Heart right ventricle (tissue), 16 donors: ENCODE data around the gene CTNS. TPM values are rescaled to one million over a fixed set of nuclear protein-coding genes. Genes with fewer than 3 reads are reported as not detected.
A peak's percentile ranks its signal among the peaks of the same experiment; 100 is the strongest.

Experiments used
- ATAC-seq, 8 donors: fragments of 200-7000 bp; cut with Tn5 transposase; one replicate each; pipeline ENCODE4 v1.9.1; 2020; ENCODE audit warnings: mild to moderate bottlenecking in 8 of 8, moderate library complexity in 8 of 8, moderate number of reproducible peaks in 1 of 8
- DNase-seq, 2 donors: peaks; one replicate each; pipeline ENCODE4 v3.0.0-alpha.2; 2020
- H3K27ac ChIP-seq, 10 donors: fragments of 200-600 bp; sonication (generic) in 2 of 10; one replicate each; pipeline versions ENCODE4 v1.5.0 to v1.8.0; 2020 to 2022; ENCODE audit warnings: mild to moderate bottlenecking in 3 of 10
- H3K27me3 ChIP-seq, 7 donors: fragments of 200-600 bp; one replicate each; pipeline ENCODE4 v1.8.0; 2021 to 2022; ENCODE audit warnings: mild to moderate bottlenecking in 2 of 7
- H3K36me3 ChIP-seq, 9 donors: fragments of 200-600 bp; sonication (generic) in 1 of 9; one replicate each; pipeline versions ENCODE4 v1.5.0 to v1.8.0; 2020 to 2022; ENCODE audit warnings: mild to moderate bottlenecking in 2 of 9
- H3K4me1 ChIP-seq, 9 donors: fragments of 200-600 bp; sonication (generic) in 1 of 9; one replicate each; pipeline versions ENCODE4 v1.5.0 to v1.8.0; 2020 to 2022; ENCODE audit warnings: mild to moderate bottlenecking in 4 of 9
- H3K4me3 ChIP-seq, 10 donors: fragments of 200-600 bp; sonication (generic) in 2 of 10; one replicate each; pipeline versions ENCODE4 v1.5.0 to v1.8.0; 2020 to 2022; ENCODE audit warnings: mild to moderate bottlenecking in 7 of 10, moderate library complexity in 2 of 10
- H3K9me3 ChIP-seq, 11 donors: fragments of 200-600 bp in 10 of 11; sonication (generic) in 2 of 11; one replicate each; pipeline versions ENCODE4 v1.5.0 to v1.8.0; 2013 to 2022; ENCODE audit warnings: mild to moderate bottlenecking in 2 of 11, control low read depth in 1 of 11, moderate library complexity in 1 of 11
- WGBS, 2 donors: extraction: QIAGEN DNeasy Blood & Tissue Kit; methylation state at CpG; one replicate each; pipeline ENCODE4 v1.1.7; 2013; ENCODE audit warnings: inconsistent platforms in 1 of 2; 5-methylcytosine and 5-hydroxymethylcytosine counted together
- intact Hi-C, 10 donors: fragments of 100-400 bp; cut with DNase I; formaldehyde crosslinking; loops; one replicate each; pipeline versions ENCODE4 v1.11.1 to v1.14.2; 2022
- polyA plus RNA-seq, 2 donors: library from polyadenylated mRNA; stranded (reverse); fragments of 200-250 nt; gene quantifications; one replicate each; pipeline ENCODE4 v1.2.3, GENCODE V29; 2013
- total RNA-seq, 10 donors: library from RNA; stranded (reverse); fragmentation: NEBNext Ultra II Directional in 3 of 10; extraction: Animal tissue kit (Norgen Biotek cat#: 25700) in 3 of 10; gene quantifications; one replicate each; pipeline versions ENCODE4 v1.2.1 to v1.2.4, GENCODE V29; 2021 to 2023
- TF ChIP-seq, protein P1 (sequence below), 9 donors: fragments of 200-600 bp; sonication (generic) in 2 of 9; IDR thresholded peaks; one replicate each; pipeline versions ENCODE4 v1.5.0 to v1.8.0; 2021 to 2022; ENCODE audit warnings: antibody characterized with exemption in 9 of 9, mild to moderate bottlenecking in 5 of 9, moderate library complexity in 1 of 9
- donor health status: Arrhythmogenic right ventricular cardiomyopathy.
- donor health status: ischemic (EF 13 %, LVEDD 7.1; RV severe dilation, severe dysfunction).
- donor health status: healthy with polysubstance abuse.
- donor health status: DM: no; HTN: yes; CAD: no.
- donor health status: DM: no; HTN: no; CAD: no.
- donor health status: ischemic (EF 25% LVEDD 6.9; RV normal size, moderate dysfunction).
- donor health status: ischemic (EF 25% LVEDD 5.7; RV mildly dilated, moderate dysfunction).
- donor health status: healthy.
- donor health status: DM: yes; HTN: yes; CAD: no.
- donor health status: Ischemic cardiomyopathy.
- donor health status: ischemic (EF 35%, LVEDD 5.7; RV mildly dilated, moderate dysfunction).
- donor health status: nonischemic (EF 11% LVEDD 7.7; RV severe dilation, severe dysfunction).
- donor health status: DM: yes; HTN: yes; CAD: no.
- donor health status: PGD.
- donor health status: ischemic (EF 29% LVEDD 5.4; RV normal size, mild dysfunction).
- donor health status: nonischemic (EF 23%, LVEDD 6.1; RV moderate dilation, normal function).

CTNS gene
- total and polyA plus RNA-seq, 12 donors = 5.2 to 11.8 (median 7.6) TPM

DNA sequence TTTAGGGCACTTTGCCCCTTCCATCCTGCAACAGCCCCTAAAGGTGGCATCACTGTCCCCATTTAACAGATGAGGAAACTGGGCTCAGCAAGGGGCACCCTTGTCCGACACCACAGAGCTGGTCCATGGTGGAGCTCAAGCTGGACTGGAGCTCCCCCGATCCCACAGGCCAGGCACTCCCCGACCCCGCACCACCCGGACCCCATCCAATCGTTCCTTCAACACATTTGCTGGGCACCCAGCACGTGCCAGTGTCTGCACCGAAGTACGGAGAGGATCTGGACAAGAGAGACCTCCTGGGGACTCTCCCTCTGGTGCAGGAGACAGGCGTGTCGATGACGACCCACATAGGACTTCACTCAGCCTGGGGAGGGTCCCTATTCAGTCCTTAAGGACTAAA, 45.5 kb downstream of the CTNS start:
- DNase-seq (no peak), ATAC-seq (no peak)
- H3K36me3 ChIP-seq = peaks cover 0 to 8% (median 0%) of the 10 kb centered on the region in 9 donors
- H3K27me3 ChIP-seq = peaks cover 0 to 25% (median 18%) of the 10 kb centered on the region in 7 donors
- no peak overlapping the region for H3K4me3 ChIP-seq
- H3K9me3 ChIP-seq = no peaks in the 10 kb centered on the region
- no peak overlapping the region for H3K27ac ChIP-seq
- WGBS, 2 donors = 88 to 89% methylated on average over 12 of the region's 12 CpGs
- peaks cover 0 to 11% (median 0%) of the 10 kb centered on the region in 9 donors for H3K4me1 ChIP-seq
- TF ChIP-seq, protein P1, sequence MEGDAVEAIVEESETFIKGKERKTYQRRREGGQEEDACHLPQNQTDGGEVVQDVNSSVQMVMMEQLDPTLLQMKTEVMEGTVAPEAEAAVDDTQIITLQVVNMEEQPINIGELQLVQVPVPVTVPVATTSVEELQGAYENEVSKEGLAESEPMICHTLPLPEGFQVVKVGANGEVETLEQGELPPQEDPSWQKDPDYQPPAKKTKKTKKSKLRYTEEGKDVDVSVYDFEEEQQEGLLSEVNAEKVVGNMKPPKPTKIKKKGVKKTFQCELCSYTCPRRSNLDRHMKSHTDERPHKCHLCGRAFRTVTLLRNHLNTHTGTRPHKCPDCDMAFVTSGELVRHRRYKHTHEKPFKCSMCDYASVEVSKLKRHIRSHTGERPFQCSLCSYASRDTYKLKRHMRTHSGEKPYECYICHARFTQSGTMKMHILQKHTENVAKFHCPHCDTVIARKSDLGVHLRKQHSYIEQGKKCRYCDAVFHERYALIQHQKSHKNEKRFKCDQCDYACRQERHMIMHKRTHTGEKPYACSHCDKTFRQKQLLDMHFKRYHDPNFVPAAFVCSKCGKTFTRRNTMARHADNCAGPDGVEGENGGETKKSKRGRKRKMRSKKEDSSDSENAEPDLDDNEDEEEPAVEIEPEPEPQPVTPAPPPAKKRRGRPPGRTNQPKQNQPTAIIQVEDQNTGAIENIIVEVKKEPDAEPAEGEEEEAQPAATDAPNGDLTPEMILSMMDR (IDR thresholded peaks at IDR 0.05) = no peak
- intact Hi-C loops = loop anchor here in 1 of 10 donors (5.0 kb wide), 1 partner anchor 55 kb away; no protein-coding TSS in a partner anchor

DNA sequence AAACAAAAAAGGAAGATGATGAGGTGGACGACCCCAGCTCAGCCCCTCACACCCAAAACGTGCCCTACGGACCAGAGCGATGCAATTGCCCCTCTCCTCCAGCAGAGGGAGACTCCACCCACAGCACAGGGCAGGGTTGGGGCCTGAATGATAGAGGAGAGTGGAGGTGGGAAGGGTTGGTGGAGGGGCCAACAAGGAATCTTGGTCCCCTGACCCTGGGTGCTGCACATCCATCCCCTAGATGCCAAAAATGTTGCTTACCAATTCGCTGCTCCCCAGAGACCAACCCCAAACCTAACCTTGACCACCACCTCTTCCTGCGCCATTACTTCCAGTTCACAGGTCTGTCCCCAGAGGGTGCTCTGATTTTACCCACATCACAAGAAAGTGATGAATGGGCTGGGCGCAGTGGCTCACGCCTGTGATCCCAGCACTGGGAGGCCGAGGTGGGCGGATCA, 46.5 kb downstream of the CTNS start:
- H3K36me3 ChIP-seq = peaks cover 0 to 8% (median 0%) of the 10 kb centered on the region in 9 donors
- intact Hi-C loops = loop anchor here in 1 of 10 donors (5.0 kb wide), 1 partner anchor 54 kb away; no protein-coding TSS in a partner anchor
- peaks cover 0 to 11% (median 0%) of the 10 kb centered on the region in 9 donors for H3K4me1 ChIP-seq
- DNase-seq (no peak), ATAC-seq (peak; percentile 55 to 78 (median 70))
- no peak overlapping the region for H3K4me3 ChIP-seq
- TF ChIP-seq, protein P1 (IDR thresholded peaks at IDR 0.05) = peak; percentile 73 to 96 (median 85)
- no peak overlapping the region for H3K27ac ChIP-seq
- H3K27me3 ChIP-seq = peaks cover 0 to 27% (median 18%) of the 10 kb centered on the region in 7 donors
- 33 to 34% methylated on average over 10 of the region's 10 CpGs for WGBS, 2 donors
- H3K9me3 ChIP-seq = no peaks in the 10 kb centered on the region

DNA sequence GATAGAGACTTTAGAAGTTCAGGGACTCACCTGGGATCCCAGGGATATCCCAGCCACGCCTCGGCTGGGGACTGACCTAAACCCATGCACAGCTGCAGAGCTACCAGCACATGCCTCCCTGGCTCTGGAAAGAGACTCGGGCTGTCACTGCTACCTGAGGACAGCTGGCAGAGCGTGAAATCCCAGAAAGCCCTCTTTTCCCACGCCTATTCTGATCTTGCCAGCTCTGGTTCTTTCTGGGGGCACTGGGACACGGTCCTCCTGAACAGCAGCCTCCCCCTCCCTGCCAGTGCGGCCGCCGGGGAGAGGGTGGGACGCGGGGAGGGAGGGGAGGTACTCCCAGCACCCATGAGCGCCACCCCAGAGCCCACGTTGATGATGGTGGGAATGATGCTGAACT, 48.6 kb downstream of the CTNS start:
- ATAC-seq (no peak), DNase-seq (no peak)
- Histone ChIP-seq H3K9me3 (no peaks in the 10 kb centered on the region), H3K27me3 (peaks cover 0 to 36% (median 19%) of the 10 kb centered on the region in 7 donors), H3K27ac (no peak overlapping the region), H3K4me1 (peaks cover 0 to 7% (median 0%) of the 10 kb centered on the region in 9 donors), H3K4me3 (no peak overlapping the region), H3K36me3 (peaks cover 0 to 3% (median 0%) of the 10 kb centered on the region in 9 donors)
- WGBS, 2 donors = 35 to 44% methylated on average over 11 to 12 of the region's 13 CpGs
- TF ChIP-seq, protein P1 (IDR thresholded peaks at IDR 0.05) = no peak
- intact Hi-C loops = no loop called here

DNA sequence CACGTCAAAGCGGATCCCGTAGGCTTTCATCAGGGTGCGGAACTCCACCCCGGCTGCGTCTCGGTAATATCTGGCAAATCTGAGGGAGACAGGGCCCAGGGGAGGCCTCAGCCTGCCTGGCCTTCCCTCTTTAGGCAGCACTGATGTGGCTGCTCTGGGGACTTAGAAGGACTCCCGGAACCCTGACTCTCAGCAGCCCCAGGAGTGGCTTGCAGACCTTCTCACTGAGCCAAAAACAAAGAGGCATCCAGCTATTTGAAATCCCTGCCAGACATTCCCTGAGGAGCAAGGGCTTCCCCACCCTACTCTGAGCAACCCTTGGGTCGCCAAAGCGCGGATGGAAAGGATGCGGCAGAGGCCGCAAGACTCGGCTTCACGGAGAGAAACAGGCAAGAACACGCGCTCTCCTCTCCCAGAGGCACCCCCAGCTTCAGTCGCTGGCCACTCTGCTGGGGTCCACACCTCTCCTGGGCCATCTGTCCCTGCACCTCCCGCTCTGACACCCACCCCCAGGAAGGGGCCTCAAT, 51.5 kb downstream of the CTNS start:
- Histone ChIP-seq H3K4me1 (peaks cover 0 to 3% (median 0%) of the 10 kb centered on the region in 9 donors), H3K4me3 (no peak overlapping the region), H3K27me3 (peaks cover 0 to 39% (median 23%) of the 10 kb centered on the region in 7 donors), H3K9me3 (no peaks in the 10 kb centered on the region), H3K27ac (no peak overlapping the region), H3K36me3 (peaks cover 0 to 8% (median 0%) of the 10 kb centered on the region in 9 donors)
- TF ChIP-seq, protein P1 (IDR thresholded peaks at IDR 0.05) = no peak
- 43 to 46% methylated on average over 19 of the region's 19 CpGs for WGBS, 2 donors
- DNase-seq = no peak
- no peak for ATAC-seq
- intact Hi-C loops = no loop called here
